ENCODE data around the gene ANHX. TPM values are rescaled to one million over a fixed set of nuclear protein-coding genes. Genes with fewer than 3 reads are reported as not detected.

The ANHX gene
- total RNA-seq, 2 experiments from 2014 or later = not detected

GRCh38 chr12:133192847-133193246, 42.8 kb downstream of the ANHX start:
- Mint-ChIP-seq H3K27ac (no peak overlapping the region), H3K27me3 (no peaks in the 10 kb centered on the region), H3K4me1 (ENCODE audit: low read depth) (no peaks in the 10 kb centered on the region), H3K36me3 (ENCODE audit: low read depth) (peaks cover 87% of the 10 kb centered on the region), H3K4me3 (no peak overlapping the region), H3K9me3 (peaks cover 61% of the 10 kb centered on the region)
- ATAC-seq (no peak), DNase-seq (no peak)
- POLR2A ChIA-PET = no interaction called here
- CTCF ChIA-PET = no interaction called here
- intact Hi-C loops (cut with micrococcal nuclease) = no loop called here
- TF ChIP-seq CTCF (IDR thresholded peaks at IDR 0.05) = no peak

GRCh38 chr12:133190176-133190575, 45.5 kb downstream of the ANHX start:
- peaks cover 73% of the 10 kb centered on the region for H3K9me3 Mint-ChIP-seq
- no peak overlapping the region for H3K4me3 Mint-ChIP-seq
- no peak for ATAC-seq
- H3K27me3 Mint-ChIP-seq = no peaks in the 10 kb centered on the region
- ChIA-PET CTCF (no interaction called here), POLR2A (no interaction called here)
- TF ChIP-seq CTCF (IDR thresholded peaks at IDR 0.05) = no peak
- DNase-seq = no peak
- H3K36me3 Mint-ChIP-seq (ENCODE audit: low read depth) = peaks cover 100% of the 10 kb centered on the region
- peaks cover 5% of the 10 kb centered on the region for H3K4me1 Mint-ChIP-seq (ENCODE audit: low read depth)
- no peak overlapping the region for H3K27ac Mint-ChIP-seq
- intact Hi-C loops (cut with micrococcal nuclease) = no loop called here

- H3K27ac Mint-ChIP-seq = peak within 1 kb of the TSS; percentile 92
- peak; percentile 97 for ATAC-seq
- peak within 1 kb of the TSS; percentile 96 for H3K4me3 Mint-ChIP-seq
- peaks cover 49% of the 10 kb centered on the region for H3K9me3 Mint-ChIP-seq
- H3K4me1 Mint-ChIP-seq (ENCODE audit: low read depth) = peaks cover 23% of the 10 kb centered on the region
- DNase-seq = peak; percentile 95
- CTCF ChIA-PET = interaction anchor here (0.7 to 1.7 kb wide), 8 partner anchors 21 to 198 kb away, joined by 3 to 6 read pairs (median 3); no protein-coding TSS in a partner anchor
- intact Hi-C loops (cut with micrococcal nuclease) = loop anchor here (1.0 kb wide), 1 partner anchor 101 kb away; the partner anchor contains the start of gene ZNF140
- peaks cover 61% of the 10 kb centered on the region for H3K36me3 Mint-ChIP-seq (ENCODE audit: low read depth)
- H3K27me3 Mint-ChIP-seq = no peaks in the 10 kb centered on the region
- POLR2A ChIA-PET = interaction anchor here (0.6 to 1.7 kb wide), 6 partner anchors 9 to 130 kb away, joined by 3 to 7 read pairs (median 4); partner anchors contain the start of genes ZNF10 and ZNF891
- TF ChIP-seq CTCF (IDR thresholded peaks at IDR 0.05) = peak; percentile 72
Observed at GRCh38 chr12:133181238-133181959, 54.3 kb downstream of the ANHX start, which contains the start of gene ZNF268. ZNF268 (plus strand) TSS chr12:133181495; CDS start chr12:133181998, 503 bp downstream.

- intact Hi-C loops (cut with micrococcal nuclease) = loop anchor here (1.0 kb wide), 1 partner anchor 100 kb away; the partner anchor contains the start of gene ZNF140
- Mint-ChIP-seq H3K9me3 (peaks cover 52% of the 10 kb centered on the region), H3K27ac (peak overlapping the region; percentile 41), H3K4me3 (no peak overlapping the region), H3K36me3 (ENCODE audit: low read depth) (peaks cover 54% of the 10 kb centered on the region), H3K27me3 (no peaks in the 10 kb centered on the region), H3K4me1 (ENCODE audit: low read depth) (peaks cover 23% of the 10 kb centered on the region)
- no peak for ATAC-seq
- no peak for TF ChIP-seq CTCF (IDR thresholded peaks at IDR 0.05)
- ChIA-PET POLR2A (interaction anchor here (0.6 to 1.7 kb wide), 6 partner anchors 8 to 129 kb away, joined by 3 to 7 read pairs (median 4); partner anchors contain the start of genes ZNF10 and ZNF891), CTCF (interaction anchor here (0.8 to 1.7 kb wide), 6 partner anchors 22 to 197 kb away, joined by 3 to 6 read pairs (median 3); no protein-coding TSS in a partner anchor)
- no peak for DNase-seq
Observed at GRCh38 chr12:133180669-133181068, 55.0 kb downstream of the ANHX start.

- Mint-ChIP-seq H3K4me1 (ENCODE audit: low read depth) (no peaks in the 10 kb centered on the region), H3K9me3 (peaks cover 47% of the 10 kb centered on the region), H3K27ac (no peak overlapping the region), H3K4me3 (no peak overlapping the region), H3K36me3 (ENCODE audit: low read depth) (peaks cover 5% of the 10 kb centered on the region), H3K27me3 (no peaks in the 10 kb centered on the region)
- POLR2A ChIA-PET = interaction anchor here (0.6 kb wide), 1 partner anchor 106 kb away, joined by 3 read pairs; no protein-coding TSS in a partner anchor
- no peak for TF ChIP-seq CTCF (IDR thresholded peaks at IDR 0.05)
- no peak for DNase-seq
- intact Hi-C loops (cut with micrococcal nuclease) = no loop called here
- ATAC-seq = no peak
- CTCF ChIA-PET = no interaction called here
Observed at GRCh38 chr12:133174901-133175300, 60.8 kb downstream of the ANHX start.
